CD4-positive, alpha-beta T cell treated with Interleukin-2 at 100 ng/mL for 4 hours (primary cell): ENCODE data around the gene TRIM8.

Source experiments
- DNase-seq: peaks from one replicate; pipeline ENCODE4 v3.0.0-alpha.2; 2020; ENCODE audit warnings: low spot score

Gene TRIM8

GRCh38 chr10:102644066-102644645 is at the start of gene TRIM8:
Gene TRIM8 (plus strand): TSS chr10:102644479. CDS start chr10:102644618, 139 bp downstream.
- DNase-seq: peak; percentile 56

GRCh38 chr10:102595293-102595692 is 49.0 kb upstream of the TRIM8 start:
- DNase-seq: no peak

- no peak for DNase-seq
Measured at GRCh38 chr10:102595897-102596296, 48.4 kb upstream of the TRIM8 start.

GRCh38 chr10:102596506-102596971 is 47.7 kb upstream of the TRIM8 start:
- peak; percentile 29 for DNase-seq

GRCh38 chr10:102597131-102597991 is 46.9 kb upstream of the TRIM8 start:
- DNase-seq: no peak

GRCh38 chr10:102598243-102598642 is 46.0 kb upstream of the TRIM8 start:
- DNase-seq: no peak

GRCh38 chr10:102599565-102600327 is 44.5 kb upstream of the TRIM8 start:
- DNase-seq: no peak

GRCh38 chr10:102600816-102601215 is 43.5 kb upstream of the TRIM8 start:
- DNase-seq: no peak

GRCh38 chr10:102601639-102602038 is 42.6 kb upstream of the TRIM8 start:
- no peak for DNase-seq

GRCh38 chr10:102602272-102603045 is 41.8 kb upstream of the TRIM8 start:
- no peak for DNase-seq

GRCh38 chr10:102603946-102604345 is 40.3 kb upstream of the TRIM8 start:
- DNase-seq: no peak

- DNase-seq: no peak
Measured at GRCh38 chr10:102604439-102604841, 39.8 kb upstream of the TRIM8 start.

- DNase-seq: no peak
Measured at GRCh38 chr10:102605712-102606111, 38.6 kb upstream of the TRIM8 start.

- no peak for DNase-seq
Measured at GRCh38 chr10:102608487-102608886, 35.8 kb upstream of the TRIM8 start.

GRCh38 chr10:102610441-102610887 is 33.8 kb upstream of the TRIM8 start:
- DNase-seq: peak; percentile 14

GRCh38 chr10:102611514-102612087 is 32.7 kb upstream of the TRIM8 start:
- peak; percentile 15 for DNase-seq

GRCh38 chr10:102612964-102613275 is 31.4 kb upstream of the TRIM8 start:
- peak; percentile 59 for DNase-seq

GRCh38 chr10:102613286-102613685 is 31.0 kb upstream of the TRIM8 start:
- DNase-seq: peak; percentile 9

GRCh38 chr10:102613785-102614184 is 30.5 kb upstream of the TRIM8 start:
- DNase-seq: no peak

GRCh38 chr10:102614888-102615287 is 29.4 kb upstream of the TRIM8 start:
- no peak for DNase-seq

GRCh38 chr10:102615361-102615760 is 28.9 kb upstream of the TRIM8 start:
- DNase-seq: peak; percentile 11
